Activated CD4-positive, alpha-beta T cell treated with anti-CD3 and anti-CD28 coated beads, Interleukin-10, Interleukin-2, amounts not matched to agents 100 ng/mL and 50 ng/mL, durations not matched to agents 16 hours and 8 hours (primary cell): ENCODE measurements around the gene PDXDC1.
"Not testable (repeated sequence)": the region's sequence is repeated elsewhere in the genome, so short reads cannot be mapped to it uniquely, and the experiment has no call there.

Source experiments
- DNase-seq: peaks from one replicate; pipeline ENCODE4 v3.0.0-alpha.2; 2020

Gene PDXDC1

GRCh38 chr16:15141586-15141985 is 166.8 kb downstream of the PDXDC1 start:
- DNase-seq: no peak

GRCh38 chr16:15142107-15142890 is 167.5 kb downstream of the PDXDC1 start:
- not testable (repeated sequence) for DNase-seq

- not testable (repeated sequence) for DNase-seq
These were observed 168.2 kb downstream of the PDXDC1 start for GRCh38 chr16:15142891-15143600.

- not testable (repeated sequence) for DNase-seq
These were observed 168.8 kb downstream of the PDXDC1 start for GRCh38 chr16:15143601-15144091.

GRCh38 chr16:15144092-15144631 is 169.3 kb downstream of the PDXDC1 start:
- DNase-seq: not testable (repeated sequence)

GRCh38 chr16:15144781-15145417 is 170.1 kb downstream of the PDXDC1 start:
- not testable (repeated sequence) for DNase-seq

GRCh38 chr16:15145418-15146263 is 170.8 kb downstream of the PDXDC1 start:
- not testable (repeated sequence) for DNase-seq

GRCh38 chr16:15146264-15146662 is 171.4 kb downstream of the PDXDC1 start:
- not testable (repeated sequence) for DNase-seq

GRCh38 chr16:15148831-15149230 is 174.0 kb downstream of the PDXDC1 start:
- DNase-seq: not testable (repeated sequence)

GRCh38 chr16:15149260-15149659 is 174.4 kb downstream of the PDXDC1 start:
- DNase-seq: not testable (repeated sequence)

GRCh38 chr16:15154005-15154404 is 179.2 kb downstream of the PDXDC1 start:
- DNase-seq: peak; percentile 46

GRCh38 chr16:15154650-15155562 is 180.1 kb downstream of the PDXDC1 start:
- DNase-seq: peak; percentile 96

- DNase-seq: not testable (repeated sequence)
These were observed 182.8 kb downstream of the PDXDC1 start for GRCh38 chr16:15157644-15158043.

- not testable (repeated sequence) for DNase-seq
These were observed 184.8 kb downstream of the PDXDC1 start for GRCh38 chr16:15159671-15160070.

- DNase-seq: not testable (repeated sequence)
These were observed 185.7 kb downstream of the PDXDC1 start for GRCh38 chr16:15160571-15160970.

- not testable (repeated sequence) for DNase-seq
These were observed 188.2 kb downstream of the PDXDC1 start for GRCh38 chr16:15163055-15163454.

- DNase-seq: not testable (repeated sequence)
These were observed 191.4 kb downstream of the PDXDC1 start for GRCh38 chr16:15166177-15166576.

- DNase-seq: not testable (repeated sequence)
These were observed 193.5 kb downstream of the PDXDC1 start for GRCh38 chr16:15168303-15168702.

GRCh38 chr16:15168953-15169652 is 194.3 kb downstream of the PDXDC1 start:
- not testable (repeated sequence) for DNase-seq

- not testable (repeated sequence) for DNase-seq
These were observed 205.1 kb downstream of the PDXDC1 start for GRCh38 chr16:15179909-15180308.
